Measurements from ENCODE around the gene SORCS3.

Gene SORCS3

GRCh38 chr10:104875561-104875960, 234.5 kb downstream of the SORCS3 start:
- DNase-seq (ENCODE audit: low read depth, low spot score), result no peak
- no peak for TF ChIP-seq CTCF (IDR thresholded peaks at IDR 0.05; ENCODE audit: insufficient read depth, low read length, missing control alignments)
- H3K4me3 ChIP-seq (ENCODE audit: low read depth, low read length), result no peak overlapping the region
- ChIA-PET POLR2A (no interaction called here), CTCF (no interaction called here)

GRCh38 chr10:104880624-104881398, 239.7 kb downstream of the SORCS3 start:
- no peak for TF ChIP-seq CTCF (IDR thresholded peaks at IDR 0.05; ENCODE audit: insufficient read depth, low read length, missing control alignments)
- no peak overlapping the region for H3K4me3 ChIP-seq (ENCODE audit: low read depth, low read length)
- ChIA-PET CTCF (no interaction called here), POLR2A (no interaction called here)
- DNase-seq (ENCODE audit: low read depth, low spot score), result no peak

DNA sequence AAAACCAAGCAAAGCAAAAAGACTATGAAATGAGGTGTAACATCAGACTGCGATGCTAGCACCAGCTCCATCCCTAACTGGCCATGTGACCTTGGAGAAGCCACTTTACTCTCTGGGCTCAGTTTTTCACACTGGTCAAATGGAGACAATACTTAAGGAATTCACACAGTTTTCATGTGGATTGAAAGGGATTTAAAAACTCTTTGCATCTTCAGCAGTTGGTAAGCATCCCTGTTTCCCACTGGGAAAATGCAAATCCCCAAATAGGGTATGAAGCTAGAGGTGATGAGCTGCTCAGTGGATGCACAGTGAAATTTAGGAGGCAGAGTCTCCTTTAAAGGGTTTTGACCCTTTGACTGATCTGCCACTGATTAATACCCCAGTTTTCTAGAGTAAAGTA, 240.7 kb downstream of the SORCS3 start:
- no peak for TF ChIP-seq CTCF (IDR thresholded peaks at IDR 0.05; ENCODE audit: insufficient read depth, low read length, missing control alignments)
- CTCF ChIA-PET, result no interaction called here
- no peak overlapping the region for H3K4me3 ChIP-seq (ENCODE audit: low read depth, low read length)
- DNase-seq (ENCODE audit: low read depth, low spot score), result no peak
- POLR2A ChIA-PET, result no interaction called here

DNA sequence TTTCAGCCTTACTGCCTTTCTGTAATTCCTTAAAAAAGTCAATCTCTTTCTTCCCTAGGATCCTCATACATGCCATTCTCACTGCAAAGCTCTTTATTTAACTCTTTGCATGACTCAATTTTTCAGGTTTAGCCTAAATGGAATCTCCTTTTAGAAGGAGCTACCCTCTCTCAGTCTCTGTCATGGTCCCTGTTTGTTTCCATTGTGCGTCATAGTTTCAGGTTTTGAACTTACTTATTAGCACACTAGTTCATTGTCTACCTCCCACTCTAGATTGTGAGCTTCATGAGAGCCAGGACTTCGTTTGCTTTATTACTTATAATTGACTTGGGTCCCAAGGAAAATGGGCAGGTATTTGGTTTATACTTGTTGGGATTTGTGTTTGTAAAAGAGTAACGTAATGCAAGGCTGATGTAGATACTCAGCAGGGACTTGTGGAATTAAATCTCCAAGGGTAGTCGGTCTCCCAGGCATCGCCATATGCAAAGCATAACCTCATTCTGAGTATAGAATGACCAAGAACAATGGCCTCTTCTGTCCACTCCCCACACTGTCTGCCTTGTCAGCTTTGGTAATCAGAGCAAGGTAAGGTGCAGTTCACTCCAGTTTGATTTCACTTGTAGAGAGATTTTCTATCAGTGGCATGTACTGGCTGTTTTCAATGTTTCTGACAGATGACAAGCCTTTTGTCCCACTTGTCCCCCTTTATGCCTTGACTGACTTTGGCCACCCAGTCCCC, 252.0 kb downstream of the SORCS3 start:
- ChIA-PET CTCF (no interaction called here), POLR2A (no interaction called here)
- no peak for DNase-seq (ENCODE audit: low read depth, low spot score)
- no peak overlapping the region for H3K4me3 ChIP-seq (ENCODE audit: low read depth, low read length)
- TF ChIP-seq CTCF (IDR thresholded peaks at IDR 0.05; ENCODE audit: insufficient read depth, low read length, missing control alignments), result no peak

DNA sequence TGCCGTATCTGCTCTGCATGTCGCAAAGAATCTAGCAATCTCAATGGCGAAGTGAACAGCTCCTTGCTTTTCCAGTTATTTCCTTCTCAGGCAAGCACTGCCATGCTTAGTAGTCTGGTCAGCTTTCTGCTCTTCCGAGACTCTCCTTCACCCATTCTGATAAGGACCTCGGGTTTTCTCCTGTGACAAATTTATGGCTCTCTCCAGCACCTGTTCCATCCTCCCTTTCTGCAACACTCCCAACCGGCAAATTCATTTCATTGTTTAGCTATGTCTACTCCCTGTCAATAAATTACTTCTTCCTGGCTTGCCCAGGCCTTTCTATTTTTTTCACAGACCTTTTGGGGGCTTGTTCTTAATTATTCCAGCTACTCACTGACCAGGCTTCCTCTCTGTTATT, 252.6 kb downstream of the SORCS3 start:
- DNase-seq (ENCODE audit: low read depth, low spot score), result no peak
- ChIA-PET CTCF (no interaction called here), POLR2A (no interaction called here)
- no peak for TF ChIP-seq CTCF (IDR thresholded peaks at IDR 0.05; ENCODE audit: insufficient read depth, low read length, missing control alignments)
- H3K4me3 ChIP-seq (ENCODE audit: low read depth, low read length), result no peak overlapping the region

DNA sequence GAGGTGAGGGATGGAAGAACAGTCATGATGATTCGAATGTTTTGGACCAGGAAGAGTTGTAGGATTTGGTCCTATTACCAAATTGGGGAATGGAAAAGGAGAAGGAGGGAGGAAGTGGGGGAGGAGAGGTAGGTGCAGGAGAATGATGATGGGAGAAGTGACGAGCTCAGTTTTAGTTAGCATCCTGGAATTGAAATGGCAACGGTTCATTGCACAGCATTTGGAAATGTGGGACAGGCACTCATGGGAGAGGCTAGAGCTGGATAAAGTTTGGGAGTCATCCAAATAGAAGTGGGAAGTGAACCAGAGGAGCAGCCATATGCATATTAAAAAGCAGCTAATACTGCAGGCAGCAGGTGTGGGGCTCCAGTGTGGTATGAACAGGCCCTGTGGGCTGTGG, 253.6 kb downstream of the SORCS3 start:
- CTCF ChIA-PET, result no interaction called here
- DNase-seq (ENCODE audit: low read depth, low spot score), result no peak
- H3K4me3 ChIP-seq (ENCODE audit: low read depth, low read length), result no peak overlapping the region
- POLR2A ChIA-PET, result no interaction called here
- TF ChIP-seq CTCF (IDR thresholded peaks at IDR 0.05; ENCODE audit: insufficient read depth, low read length, missing control alignments), result no peak

Data from AG04449 (cell line).